Stimulated activated CD8-positive, alpha-beta memory T cell treated with anti-CD3 and anti-CD28 coated beads, Interleukin-7, amount 100 ng/mL, for 48 hours (primary cell): ENCODE measurements around the gene NDUFAF3.
A peak's percentile ranks its signal among the peaks of the same experiment; 100 is the strongest.
"Not testable (repeated sequence)": the region's sequence is repeated elsewhere in the genome, so short reads cannot be mapped to it uniquely, and the experiment has no call there.

Source experiments
- DNase-seq, 2 donors: peaks; one replicate each; pipeline ENCODE4 v3.0.0-alpha.2; 2020; ENCODE audit warnings: low read depth in 1 of 2; ENCODE audit errors: extremely low read depth in 1 of 2

The NDUFAF3 gene

GRCh38 chr3:48999085-48999858 lies 22.6 kb upstream of the NDUFAF3 start:
- DNase-seq = no peak

GRCh38 chr3:49001155-49001554 lies 20.8 kb upstream of the NDUFAF3 start:
- no peak for DNase-seq

- DNase-seq = no peak
Measured at GRCh38 chr3:49004352-49005302, 17.3 kb upstream of the NDUFAF3 start.

GRCh38 chr3:49005303-49005680 lies 16.6 kb upstream of the NDUFAF3 start:
- no peak for DNase-seq

- DNase-seq = no peak
Measured at GRCh38 chr3:49005998-49006397, 15.9 kb upstream of the NDUFAF3 start.

GRCh38 chr3:49006408-49007067 lies 15.4 kb upstream of the NDUFAF3 start:
- DNase-seq = no peak

- peak; percentile 94 to 98 for DNase-seq
Measured at GRCh38 chr3:49007068-49007770, 14.7 kb upstream of the NDUFAF3 start, which contains the start of gene WDR6. WDR6 (plus strand) TSS chr3:49007391; CDS start chr3:49007432, 41 bp downstream.

- DNase-seq = peak; percentile 70 to 81
Measured at GRCh38 chr3:49007771-49008528, 14.0 kb upstream of the NDUFAF3 start.

GRCh38 chr3:49008627-49009026 lies 13.3 kb upstream of the NDUFAF3 start:
- DNase-seq = not testable (repeated sequence)

GRCh38 chr3:49009396-49009795 lies 12.5 kb upstream of the NDUFAF3 start:
- no peak for DNase-seq

GRCh38 chr3:49012441-49013017 lies 9.4 kb upstream of the NDUFAF3 start:
- DNase-seq = no peak

GRCh38 chr3:49013113-49013737 lies 8.7 kb upstream of the NDUFAF3 start:
- no peak for DNase-seq

GRCh38 chr3:49013738-49014660 lies 7.9 kb upstream of the NDUFAF3 start:
- DNase-seq = no peak

GRCh38 chr3:49015072-49015471 lies 6.8 kb upstream of the NDUFAF3 start:
- DNase-seq = no peak

- no peak for DNase-seq
Measured at GRCh38 chr3:49015765-49016164, 6.2 kb upstream of the NDUFAF3 start.

- no peak for DNase-seq
Measured at GRCh38 chr3:49016414-49017228, 5.3 kb upstream of the NDUFAF3 start.
